Tibial artery (tissue), 4 donors: ENCODE data around the gene PPP1R12C.

Experiments
- DNase-seq, 2 donors: peaks; one replicate each; pipeline ENCODE4 v3.0.0-alpha.2; 2019
- H3K27ac ChIP-seq, 2 donors: fragments of 200-600 bp; sonication (generic) in 1 of 2; 1 replicate in 1 of 2; 2 replicates in 1 of 2; pipeline ENCODE4 v1.5.1; 2018 to 2019; ENCODE audit warnings: mild to moderate bottlenecking in 1 of 2
- H3K27me3 ChIP-seq, 2 donors: fragments of 200-600 bp; sonication (generic) in 1 of 2; one replicate each; pipeline versions ENCODE4 v1.5.1 to v1.6.0; 2016 to 2019
- H3K36me3 ChIP-seq, 3 donors: fragments of 200-600 bp; sonication (generic) in 2 of 3; one replicate each; pipeline ENCODE4 v1.5.1; 2016 to 2019; ENCODE audit warnings: mild to moderate bottlenecking in 2 of 3
- H3K4me1 ChIP-seq, 4 donors: fragments of 200-600 bp; sonication (generic) in 2 of 4; 1 replicate in 3 of 4; 2 replicates in 1 of 4; pipeline ENCODE4 v1.5.1; 2016 to 2019
- H3K4me3 ChIP-seq, 2 donors: fragments of 200-600 bp; sonication (generic) in 1 of 2; 1 replicate in 1 of 2; 2 replicates in 1 of 2; pipeline ENCODE4 v1.5.1; 2018 to 2019; ENCODE audit warnings: mild to moderate bottlenecking in 2 of 2
- H3K9me3 ChIP-seq, 3 donors: fragments of 200-600 bp; sonication (generic) in 1 of 3; one replicate each; pipeline ENCODE4 v1.5.1; 2016 to 2019
- CTCF ChIP-seq, 2 experiments: fragments of 200-600 bp in 1 of 2; fragments of 450-650 bp in 1 of 2; IDR thresholded peaks; one replicate each; pipeline ENCODE4 v1.5.1; 2017 to 2019; ENCODE audit warnings: antibody characterized with exemption in 2 of 2, mild to moderate bottlenecking in 1 of 2, moderate library complexity in 1 of 2
- intact Hi-C: fragments of 100-400 bp; cut with DNase I; formaldehyde crosslinking; loops from one replicate; pipeline ENCODE4 v1.15.0; 2023; ENCODE audit warnings: low total_unique reads

Gene PPP1R12C

DNA sequence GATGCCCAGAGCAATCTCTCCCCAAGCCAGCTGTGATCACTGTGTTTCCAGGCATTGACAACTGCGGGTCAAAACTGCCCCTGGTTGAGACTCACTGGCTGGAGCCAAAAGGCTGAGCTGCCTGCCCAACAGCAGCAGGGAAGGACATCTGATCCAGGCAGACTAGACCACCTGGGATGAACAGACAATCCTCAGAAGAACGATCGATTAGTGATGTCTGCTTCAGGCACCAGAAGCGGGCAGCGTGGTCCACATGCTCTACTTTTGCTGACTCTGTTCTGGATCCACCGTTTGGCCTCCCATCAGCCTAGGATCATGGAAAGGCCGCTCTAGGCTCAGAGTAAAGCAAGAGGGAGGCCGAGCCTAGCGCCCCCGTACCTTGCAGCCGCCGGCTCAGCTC is 69.5 kb downstream of the PPP1R12C start:
- Histone ChIP-seq H3K4me3 (no peak overlapping the region), H3K27ac (no peak overlapping the region), H3K36me3 (peaks cover 61 to 92% (median 77%) of the 10 kb centered on the region in 3 donors), H3K9me3 (no peaks in the 10 kb centered on the region), H3K4me1 (no peaks in the 10 kb centered on the region), H3K27me3 (no peaks in the 10 kb centered on the region)
- intact Hi-C loops = no loop called here
- no peak for TF ChIP-seq CTCF (IDR thresholded peaks at IDR 0.05)
- DNase-seq = no peak

- Histone ChIP-seq H3K4me3 (no peak overlapping the region), H3K27me3 (no peaks in the 10 kb centered on the region), H3K36me3 (peaks cover 64 to 92% (median 79%) of the 10 kb centered on the region in 3 donors), H3K27ac (no peak overlapping the region), H3K4me1 (no peaks in the 10 kb centered on the region), H3K9me3 (no peaks in the 10 kb centered on the region)
- DNase-seq = no peak
- intact Hi-C loops = no loop called here
- no peak for TF ChIP-seq CTCF (IDR thresholded peaks at IDR 0.05)
These were observed 70.3 kb downstream of the PPP1R12C start for GRCh38 chr19:55046975-55047622.

DNA sequence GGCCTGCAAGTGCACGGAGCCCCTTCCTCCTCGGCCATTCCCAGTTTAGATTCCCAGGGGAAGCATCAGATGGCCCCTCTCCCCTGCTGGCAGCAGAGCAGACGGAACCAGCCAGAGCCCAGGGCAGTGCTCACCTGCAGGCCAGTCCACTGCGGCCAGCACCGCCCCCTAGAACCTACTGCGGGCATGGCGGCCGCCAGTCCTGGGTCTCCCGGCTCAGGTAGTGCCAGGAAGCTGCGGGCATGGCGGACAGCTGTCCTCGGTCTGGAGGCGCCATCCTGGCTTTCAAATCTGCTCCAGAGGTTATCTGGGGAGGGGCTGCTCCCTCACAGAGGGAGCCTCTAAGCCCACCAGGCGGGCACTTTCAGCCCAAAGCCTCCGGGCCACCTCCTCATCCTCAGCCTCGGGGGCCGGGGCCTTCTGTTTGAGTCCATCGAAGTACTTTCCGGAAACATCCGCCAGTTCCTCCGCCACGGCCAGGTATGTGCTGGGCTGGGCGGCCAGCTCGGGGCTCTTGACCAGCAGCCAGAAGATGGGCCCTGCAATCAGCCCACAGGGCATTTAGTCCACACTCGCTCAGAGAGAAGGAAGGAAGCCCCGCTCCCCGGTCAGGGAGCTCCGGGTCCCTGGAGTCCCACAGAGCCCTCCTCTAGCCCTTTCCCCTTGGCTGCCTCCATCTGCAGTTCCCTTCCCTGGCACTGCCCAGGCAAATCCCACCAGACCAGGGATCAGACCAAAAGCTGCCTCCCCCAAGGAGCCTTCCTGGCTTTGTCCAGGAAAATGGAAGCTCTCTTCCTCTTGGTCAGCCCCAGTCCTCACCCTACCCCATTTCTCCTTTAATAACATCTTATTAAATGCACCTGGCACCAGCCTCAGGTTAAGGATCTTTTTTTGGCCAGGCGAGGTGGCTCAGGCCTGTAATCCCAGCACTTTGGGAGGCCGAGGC is 72.4 kb downstream of the PPP1R12C start:
- Histone ChIP-seq H3K4me1 (no peaks in the 10 kb centered on the region), H3K4me3 (no peak overlapping the region), H3K36me3 (peaks cover 53 to 85% (median 73%) of the 10 kb centered on the region in 3 donors), H3K27ac (no peak overlapping the region), H3K9me3 (no peaks in the 10 kb centered on the region), H3K27me3 (no peaks in the 10 kb centered on the region)
- DNase-seq = no peak
- no peak for TF ChIP-seq CTCF (IDR thresholded peaks at IDR 0.05)
- intact Hi-C loops = no loop called here

DNA sequence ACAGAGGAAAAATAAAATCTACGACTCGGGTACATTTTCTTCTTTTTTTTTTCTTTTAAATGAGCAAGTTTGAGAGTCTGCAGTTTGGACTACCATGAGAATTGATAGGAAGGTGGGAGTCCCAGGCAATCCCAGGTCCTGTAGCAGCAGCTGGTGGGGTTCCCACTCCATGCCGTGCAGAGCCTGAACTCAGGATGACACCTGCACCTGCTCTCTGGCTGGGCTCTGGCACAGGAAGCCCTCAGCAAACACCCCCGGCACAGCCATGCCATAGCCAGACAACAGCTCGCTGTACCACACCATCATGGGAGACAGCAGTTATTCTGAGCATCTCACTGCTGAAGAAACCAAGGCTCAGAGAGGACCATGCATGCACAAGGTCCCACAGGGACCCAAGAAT is 73.2 kb downstream of the PPP1R12C start:
- H3K4me3 ChIP-seq = no peak overlapping the region
- no peak for DNase-seq
- H3K27me3 ChIP-seq = no peaks in the 10 kb centered on the region
- no peak overlapping the region for H3K27ac ChIP-seq
- TF ChIP-seq CTCF (IDR thresholded peaks at IDR 0.05) = no peak
- H3K36me3 ChIP-seq = peaks cover 53 to 83% (median 72%) of the 10 kb centered on the region in 3 donors
- H3K4me1 ChIP-seq = no peaks in the 10 kb centered on the region
- no peaks in the 10 kb centered on the region for H3K9me3 ChIP-seq
- intact Hi-C loops = no loop called here

DNA sequence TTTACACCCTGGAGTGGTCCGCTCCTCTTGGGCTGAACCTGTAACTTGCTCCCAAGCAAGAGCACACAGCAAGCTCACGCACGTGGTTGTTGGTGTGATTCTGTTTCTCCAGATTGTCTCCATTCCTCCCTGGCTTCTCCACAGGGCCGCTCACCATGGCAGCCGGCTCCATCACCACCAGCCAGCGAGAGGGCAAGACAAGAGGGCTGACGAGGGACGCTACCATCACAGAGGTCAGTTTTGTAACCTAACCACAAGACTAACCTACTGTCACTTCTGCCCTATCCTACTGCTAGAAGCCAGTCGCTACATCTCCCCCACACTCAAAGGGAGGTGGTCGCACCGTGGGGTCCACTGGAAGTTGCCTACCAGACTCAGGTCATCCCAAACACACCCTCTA is 74.7 kb downstream of the PPP1R12C start:
- TF ChIP-seq CTCF (IDR thresholded peaks at IDR 0.05) = no peak
- intact Hi-C loops = no loop called here
- Histone ChIP-seq H3K27ac (no peak overlapping the region), H3K36me3 (peaks cover 41 to 67% (median 57%) of the 10 kb centered on the region in 3 donors), H3K27me3 (no peaks in the 10 kb centered on the region), H3K4me1 (no peaks in the 10 kb centered on the region), H3K4me3 (no peak overlapping the region), H3K9me3 (no peaks in the 10 kb centered on the region)
- DNase-seq = no peak
